NOMO-1 treated with DMSO at 0.1 percent for 48 hours (cell line): ENCODE measurements around the gene MSH5.
"Not testable (repeated sequence)": the region's sequence is repeated elsewhere in the genome, so short reads cannot be mapped to it uniquely, and the experiment has no call there.

Source experiments
- DNase-seq: peaks from one replicate; lab custom pipeline; 2025; ENCODE audit not compliant: unreplicated experiment; lab: John Stamatoyannopoulos, UW

MSH5 gene

GRCh38 chr6:31739639-31740396 lies at the start of gene MSH5:
MSH5 (plus strand) TSS chr6:31740005; CDS start chr6:31740467, 462 bp downstream.
- peak; percentile 100 for DNase-seq

- no peak for DNase-seq
These were observed 49.4 kb upstream of the MSH5 start for GRCh38 chr6:31690231-31691077.

GRCh38 chr6:31691078-31691463 lies 48.7 kb upstream of the MSH5 start:
- DNase-seq, result no peak

GRCh38 chr6:31691564-31692108 lies 48.2 kb upstream of the MSH5 start:
- DNase-seq, result no peak

GRCh38 chr6:31692353-31692752 lies 47.5 kb upstream of the MSH5 start:
- DNase-seq, result no peak

- DNase-seq, result no peak
These were observed 46.9 kb upstream of the MSH5 start for GRCh38 chr6:31692886-31693285.

- no peak for DNase-seq
These were observed 46.3 kb upstream of the MSH5 start for GRCh38 chr6:31693535-31693934.

GRCh38 chr6:31697555-31697954 lies 42.2 kb upstream of the MSH5 start:
- DNase-seq, result no peak

GRCh38 chr6:31700740-31701401 lies 38.9 kb upstream of the MSH5 start:
- no peak for DNase-seq

GRCh38 chr6:31701666-31702404 lies 38.0 kb upstream of the MSH5 start:
- DNase-seq, result no peak

- DNase-seq, result no peak
These were observed 37.4 kb upstream of the MSH5 start for GRCh38 chr6:31702405-31702818.

- peak; percentile 98 for DNase-seq
These were observed 36.7 kb upstream of the MSH5 start, which contains the start of gene ABHD16A for GRCh38 chr6:31702819-31703716. ABHD16A (minus strand) TSS chr6:31703324; CDS start chr6:31703281, 43 bp downstream.

- no peak for DNase-seq
These were observed 33.9 kb upstream of the MSH5 start for GRCh38 chr6:31705931-31706330.

- DNase-seq, result no peak
These were observed 33.2 kb upstream of the MSH5 start, which contains the start of gene LY6G6F for GRCh38 chr6:31706599-31706998. LY6G6F (plus strand) TSS chr6:31706866; CDS start chr6:31706907, 41 bp downstream.

- no peak for DNase-seq
These were observed 32.1 kb upstream of the MSH5 start for GRCh38 chr6:31707701-31708100.

- DNase-seq, result no peak
These were observed 31.6 kb upstream of the MSH5 start for GRCh38 chr6:31708224-31708623.

GRCh38 chr6:31709157-31709556 lies 30.6 kb upstream of the MSH5 start:
- DNase-seq, result not testable (repeated sequence)

GRCh38 chr6:31710523-31711219 lies 29.1 kb upstream of the MSH5 start:
- no peak for DNase-seq

GRCh38 chr6:31711233-31711632 lies 28.6 kb upstream of the MSH5 start:
- DNase-seq, result peak; percentile 12
